Colonic mucosa (tissue), 4 donors: ENCODE data around the gene LCN2. TPM values are rescaled to one million over a fixed set of nuclear protein-coding genes. Genes with fewer than 3 reads are reported as not detected.
A peak's percentile ranks its signal among the peaks of the same experiment; 100 is the strongest.

Source experiments
- DNase-seq: peaks from one replicate; pipeline ENCODE4 v3.0.0-alpha.2; 2020
- H3K27ac ChIP-seq: fragments of 200-600 bp; one replicate; pipeline ENCODE4 v1.8.0; 2021
- H3K27me3 ChIP-seq: fragments of 200-600 bp; one replicate; pipeline ENCODE4 v1.8.0; 2021
- H3K36me3 ChIP-seq: fragments of 200-600 bp; one replicate; pipeline ENCODE4 v1.8.0; 2021
- H3K4me1 ChIP-seq: fragments of 200-600 bp; one replicate; pipeline ENCODE4 v1.8.0; 2021; ENCODE audit warnings: mild to moderate bottlenecking
- H3K4me3 ChIP-seq: fragments of 200-600 bp; one replicate; pipeline ENCODE4 v1.8.0; 2021
- H3K9ac ChIP-seq, 2 donors: one replicate each; pipeline ENCODE4 v1.7.0; 2013; ENCODE audit warnings: control low read depth in 2 of 2, low read depth in 2 of 2, low read length in 2 of 2
- H3K9me3 ChIP-seq: fragments of 200-600 bp; one replicate; pipeline ENCODE4 v1.8.0; 2021
- intact Hi-C: fragments of 100-400 bp; cut with DNase I; formaldehyde crosslinking; loops from one replicate; pipeline ENCODE4 v1.14.1; 2022
- total RNA-seq, 2 donors: library from RNA; stranded (reverse); fragmentation: NEBNext Ultra II Directional in 1 of 2; extraction: Animal tissue kit (Norgen Biotek cat#: 25700) in 1 of 2; gene quantifications; one replicate each; pipeline ENCODE4 v1.2.1, GENCODE V29; 2021
- TF ChIP-seq, protein P1 (sequence below): fragments of 200-600 bp; IDR thresholded peaks from one replicate; pipeline ENCODE4 v1.8.0; 2022; ENCODE audit warnings: antibody characterized with exemption, mild to moderate bottlenecking
- donor health status: healthy.
- donor health status: DM: no; HTN: no; CAD: no.
- donor health status: DM: no; HTN: no; CAD: no.

The LCN2 gene
- total RNA-seq, 2 donors from 2014 or later = 162 to 374 TPM

DNA sequence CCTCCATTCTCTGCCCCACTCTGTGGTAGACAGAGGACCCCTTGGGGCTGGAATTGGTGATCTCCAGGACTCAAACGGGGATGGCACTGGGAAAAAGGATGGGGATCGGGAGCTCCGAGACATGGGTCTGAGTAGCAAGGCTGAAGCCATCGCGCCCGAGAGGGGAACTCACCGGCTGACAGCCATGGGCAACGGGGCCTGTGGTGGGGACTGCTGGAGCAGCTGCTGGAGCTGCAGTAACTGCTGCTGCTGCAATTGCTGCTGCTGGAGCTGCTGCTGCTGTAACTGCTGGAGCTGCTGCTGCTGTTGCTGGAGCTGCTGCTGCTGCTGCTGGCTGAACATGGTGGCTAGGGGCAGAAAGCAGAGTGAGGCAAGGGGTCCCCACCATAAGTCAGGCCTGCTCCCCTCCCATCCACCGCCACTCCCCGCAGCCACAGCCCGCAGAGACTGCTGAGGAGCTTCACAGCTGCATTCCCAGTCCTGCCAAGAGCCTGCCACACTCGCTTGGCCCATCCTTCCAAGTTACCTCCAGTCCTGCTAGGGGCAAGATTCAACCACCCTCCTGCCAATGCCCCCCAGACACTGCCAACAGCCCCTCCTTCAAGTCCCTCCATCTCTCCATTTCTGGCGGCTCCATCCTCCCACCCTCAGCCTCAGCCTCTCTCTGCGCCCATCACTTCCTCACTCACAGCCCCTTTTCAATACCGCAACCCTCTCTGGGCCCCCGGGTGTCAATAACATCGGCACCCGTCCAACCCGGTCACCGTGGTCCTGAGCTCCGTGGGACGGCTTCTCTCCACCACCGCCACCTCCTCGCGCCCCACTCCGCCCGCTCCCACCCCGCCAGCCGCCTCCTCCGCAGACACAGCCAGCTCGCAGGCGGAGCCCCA is 41.5 kb downstream of the LCN2 start:
- Histone ChIP-seq H3K27me3 (no peaks in the 10 kb centered on the region), H3K4me1 (peaks cover 9% of the 10 kb centered on the region), H3K27ac (peak overlapping the region; percentile 89), H3K9ac (peak overlapping the region; percentile 71 to 87), H3K9me3 (no peaks in the 10 kb centered on the region), H3K4me3 (peak overlapping the region; percentile 72), H3K36me3 (no peaks in the 10 kb centered on the region)
- intact Hi-C loops = no loop called here
- DNase-seq = peak; percentile 41
- TF ChIP-seq, protein P1, sequence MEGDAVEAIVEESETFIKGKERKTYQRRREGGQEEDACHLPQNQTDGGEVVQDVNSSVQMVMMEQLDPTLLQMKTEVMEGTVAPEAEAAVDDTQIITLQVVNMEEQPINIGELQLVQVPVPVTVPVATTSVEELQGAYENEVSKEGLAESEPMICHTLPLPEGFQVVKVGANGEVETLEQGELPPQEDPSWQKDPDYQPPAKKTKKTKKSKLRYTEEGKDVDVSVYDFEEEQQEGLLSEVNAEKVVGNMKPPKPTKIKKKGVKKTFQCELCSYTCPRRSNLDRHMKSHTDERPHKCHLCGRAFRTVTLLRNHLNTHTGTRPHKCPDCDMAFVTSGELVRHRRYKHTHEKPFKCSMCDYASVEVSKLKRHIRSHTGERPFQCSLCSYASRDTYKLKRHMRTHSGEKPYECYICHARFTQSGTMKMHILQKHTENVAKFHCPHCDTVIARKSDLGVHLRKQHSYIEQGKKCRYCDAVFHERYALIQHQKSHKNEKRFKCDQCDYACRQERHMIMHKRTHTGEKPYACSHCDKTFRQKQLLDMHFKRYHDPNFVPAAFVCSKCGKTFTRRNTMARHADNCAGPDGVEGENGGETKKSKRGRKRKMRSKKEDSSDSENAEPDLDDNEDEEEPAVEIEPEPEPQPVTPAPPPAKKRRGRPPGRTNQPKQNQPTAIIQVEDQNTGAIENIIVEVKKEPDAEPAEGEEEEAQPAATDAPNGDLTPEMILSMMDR = no peak

DNA sequence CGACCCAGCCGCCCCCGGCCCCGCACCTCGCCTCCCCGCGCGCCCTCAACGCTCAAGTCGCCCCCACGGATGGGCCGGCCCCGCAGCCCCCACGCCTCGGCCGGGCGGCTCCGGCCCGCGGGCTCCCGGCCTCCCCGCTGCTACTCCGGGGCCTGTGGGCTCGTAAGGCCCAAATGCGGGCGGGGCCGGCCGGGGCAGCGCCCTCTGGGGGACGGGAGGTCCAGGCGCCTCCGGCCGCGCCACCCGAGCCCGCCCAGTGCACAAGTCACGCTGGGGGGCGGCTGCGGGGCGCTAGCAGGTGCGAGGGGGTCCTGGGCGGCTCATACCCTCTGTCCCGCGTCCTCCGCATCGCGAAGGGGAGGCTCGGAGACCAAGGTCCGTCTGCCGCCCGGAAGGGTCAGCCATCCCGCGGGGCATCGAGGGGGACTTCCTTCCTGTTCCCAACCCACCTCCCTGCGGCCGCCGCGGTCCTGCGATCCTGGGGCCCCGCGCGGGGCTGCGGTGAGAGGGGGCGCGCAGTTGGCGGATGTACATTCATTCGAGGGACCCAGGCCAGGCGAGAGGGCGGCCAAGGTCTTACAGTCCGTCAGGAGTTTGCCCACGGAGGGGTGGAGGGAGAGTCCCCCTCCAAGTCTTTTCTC is 42.3 kb downstream of the LCN2 start, which contains the start of gene CIZ1:
TSS of gene CIZ1 (minus strand) at position 167 of the 641 bp plus-strand sequence. CDS start 715 bp downstream, outside the sequence.
- TF ChIP-seq, protein P1 = peak; percentile 71
- intact Hi-C loops = no loop called here
- Histone ChIP-seq H3K9me3 (no peaks in the 10 kb centered on the region), H3K36me3 (no peaks in the 10 kb centered on the region), H3K4me1 (peaks cover 9% of the 10 kb centered on the region), H3K9ac (peak within 1 kb of the TSS; percentile 71 to 90), H3K27ac (peak within 1 kb of the TSS; percentile 89), H3K4me3 (peak within 1 kb of the TSS; percentile 72), H3K27me3 (no peaks in the 10 kb centered on the region)
- DNase-seq = peak; percentile 80

DNA sequence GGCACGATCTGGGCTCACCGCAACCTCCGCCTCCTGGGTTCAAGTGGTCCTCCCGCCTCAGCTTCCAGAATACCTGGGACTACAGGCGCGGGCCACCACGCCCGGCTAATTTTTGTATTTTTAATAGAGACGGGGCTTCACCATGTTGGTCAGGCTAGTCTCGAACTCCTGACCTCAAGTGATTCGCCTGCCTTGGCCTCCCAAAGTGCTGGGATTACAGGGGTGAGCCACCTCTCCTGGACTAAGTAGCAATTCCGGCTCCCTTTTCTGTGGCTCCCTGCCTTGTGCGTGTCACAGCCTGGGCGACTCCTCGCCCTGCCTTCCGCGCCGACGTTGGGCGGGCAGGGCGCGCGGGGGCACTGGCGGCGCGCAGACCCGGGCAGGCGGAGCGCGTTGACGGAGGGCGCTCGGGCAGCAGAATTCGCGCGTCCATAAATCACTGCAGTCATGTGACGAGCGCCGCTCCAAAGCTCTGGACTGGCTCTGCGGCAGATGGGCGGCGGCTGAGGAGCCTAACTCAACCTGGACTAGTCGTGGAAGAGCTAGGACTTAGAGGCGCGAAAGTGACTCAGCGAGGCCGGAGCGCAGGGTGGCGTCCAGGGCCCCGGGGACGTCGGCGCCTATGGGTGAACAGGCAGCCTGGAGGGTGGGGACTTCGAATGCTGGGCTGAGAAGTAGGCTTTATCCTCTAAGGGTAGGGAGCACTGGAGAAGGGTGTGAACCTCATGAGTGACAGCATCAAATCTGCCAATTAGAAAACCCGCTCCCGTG is 43.5 kb downstream of the LCN2 start:
- H3K9ac ChIP-seq = peak overlapping the region in 1 of 2 donors; percentile 54
- peak overlapping the region; percentile 89 for H3K27ac ChIP-seq
- H3K27me3 ChIP-seq = no peaks in the 10 kb centered on the region
- peak; percentile 93 for DNase-seq
- no peaks in the 10 kb centered on the region for H3K9me3 ChIP-seq
- H3K36me3 ChIP-seq = no peaks in the 10 kb centered on the region
- peaks cover 9% of the 10 kb centered on the region for H3K4me1 ChIP-seq
- H3K4me3 ChIP-seq = peak overlapping the region; percentile 72
- intact Hi-C loops = no loop called here
- TF ChIP-seq, protein P1 = peak; percentile 44

DNA sequence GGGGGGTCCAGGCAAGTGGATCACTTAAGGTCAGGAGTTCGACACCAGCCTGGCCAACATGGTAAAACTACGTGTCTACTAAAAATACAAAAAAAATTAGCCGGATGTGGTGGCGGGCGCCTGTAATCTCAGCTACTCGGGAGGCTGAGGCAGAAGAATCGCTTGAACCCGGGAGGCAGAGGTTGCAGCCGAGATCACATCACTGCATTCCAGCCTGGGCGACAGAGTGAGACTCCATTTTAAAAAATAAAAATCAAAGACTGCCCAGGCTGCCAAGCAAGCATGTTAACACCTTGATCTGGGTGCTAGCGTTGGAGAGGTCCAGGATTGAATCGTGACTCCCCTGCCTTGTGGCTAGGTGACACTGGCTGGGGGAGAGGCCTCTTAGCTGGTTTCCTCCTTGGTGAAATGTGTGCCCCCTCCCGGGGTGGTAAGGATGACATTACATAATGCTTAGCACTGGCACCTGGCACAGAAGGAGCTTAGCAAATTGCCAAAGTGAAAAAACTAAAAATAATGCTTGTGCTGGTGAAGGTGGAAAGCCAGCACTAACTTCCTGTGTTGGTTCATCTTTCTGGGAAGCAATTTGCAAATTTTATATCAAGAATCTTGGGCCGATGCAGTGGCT is 44.3 kb downstream of the LCN2 start:
- Histone ChIP-seq H3K9ac (peak overlapping the region in 1 of 2 donors; percentile 54), H3K27ac (peak overlapping the region; percentile 89), H3K4me1 (peaks cover 9% of the 10 kb centered on the region), H3K27me3 (no peaks in the 10 kb centered on the region), H3K9me3 (no peaks in the 10 kb centered on the region), H3K36me3 (no peaks in the 10 kb centered on the region), H3K4me3 (no peak overlapping the region)
- intact Hi-C loops = no loop called here
- TF ChIP-seq, protein P1 = no peak
- DNase-seq = no peak
